Measurements from ENCODE around the gene KRT33B.

DNA sequence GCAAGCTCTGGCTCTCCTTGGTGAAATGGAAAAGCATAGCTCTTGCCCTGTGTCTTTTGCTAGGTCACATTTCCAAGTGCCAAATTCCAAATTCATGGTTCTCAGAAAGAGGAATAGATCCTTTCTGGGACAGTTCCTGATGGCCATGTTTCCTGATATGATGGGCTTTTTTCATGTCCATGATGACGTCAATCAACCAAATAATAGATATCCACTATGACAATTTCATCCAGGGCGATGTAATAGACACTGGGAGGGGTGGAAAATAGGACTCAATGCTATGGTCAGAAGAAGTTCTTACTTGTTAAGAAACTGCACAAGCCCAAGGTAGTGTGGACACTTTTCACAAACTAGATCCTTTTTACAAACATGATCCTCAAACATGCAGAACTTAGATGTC, 18.4 kb downstream of the KRT33B start:
- TF ChIP-seq, protein P1, sequence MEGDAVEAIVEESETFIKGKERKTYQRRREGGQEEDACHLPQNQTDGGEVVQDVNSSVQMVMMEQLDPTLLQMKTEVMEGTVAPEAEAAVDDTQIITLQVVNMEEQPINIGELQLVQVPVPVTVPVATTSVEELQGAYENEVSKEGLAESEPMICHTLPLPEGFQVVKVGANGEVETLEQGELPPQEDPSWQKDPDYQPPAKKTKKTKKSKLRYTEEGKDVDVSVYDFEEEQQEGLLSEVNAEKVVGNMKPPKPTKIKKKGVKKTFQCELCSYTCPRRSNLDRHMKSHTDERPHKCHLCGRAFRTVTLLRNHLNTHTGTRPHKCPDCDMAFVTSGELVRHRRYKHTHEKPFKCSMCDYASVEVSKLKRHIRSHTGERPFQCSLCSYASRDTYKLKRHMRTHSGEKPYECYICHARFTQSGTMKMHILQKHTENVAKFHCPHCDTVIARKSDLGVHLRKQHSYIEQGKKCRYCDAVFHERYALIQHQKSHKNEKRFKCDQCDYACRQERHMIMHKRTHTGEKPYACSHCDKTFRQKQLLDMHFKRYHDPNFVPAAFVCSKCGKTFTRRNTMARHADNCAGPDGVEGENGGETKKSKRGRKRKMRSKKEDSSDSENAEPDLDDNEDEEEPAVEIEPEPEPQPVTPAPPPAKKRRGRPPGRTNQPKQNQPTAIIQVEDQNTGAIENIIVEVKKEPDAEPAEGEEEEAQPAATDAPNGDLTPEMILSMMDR (IDR thresholded peaks at IDR 0.05), result no peak
- TF ChIP-seq POLR2A (IDR thresholded peaks at IDR 0.05), result no peak
